SK-N-MC (cell line): ENCODE measurements around the gene OR52N1.

Experiments
- EZH2 ChIP-seq: fragments of 200-600 bp; sonication (generic); IDR thresholded peaks from one replicate; pipeline ENCODE4 v1.6.1; 2017; ENCODE audit warnings: antibody characterized with exemption
- FOXP2 ChIP-seq: optimal IDR thresholded peaks from 2 replicates; pipeline ENCODE3; 2011; ENCODE audit warnings: mild to moderate bottlenecking, moderate library complexity; ENCODE audit not compliant: insufficient read depth; ENCODE audit errors: extremely low read length, control extremely low read depth
- POLR2AphosphoS5 ChIP-seq: IDR thresholded peaks from 2 replicates; pipeline ENCODE4 v1.6.1; 2012; ENCODE audit warnings: mild to moderate bottlenecking, low read depth, low read length, borderline replicate concordance

- TF ChIP-seq FOXP2 (no peak), POLR2AphosphoS5 (no peak), EZH2 (no peak)
Observed at GRCh38 chr11:5746614-5747013, 44.5 kb downstream of the OR52N1 start.
